Activated naive CD8-positive, alpha-beta T cell treated with anti-CD3 and anti-CD28 coated beads for 36 hours (primary cell): ENCODE data around the gene MED16. TPM values are rescaled to one million over a fixed set of nuclear protein-coding genes. Genes with fewer than 3 reads are reported as not detected.

Source experiments
- DNase-seq: peaks from one replicate; pipeline ENCODE4 v3.0.0; 2021
- H3K27ac Mint-ChIP-seq: one replicate; pipeline ENCODE4 v1.8.0; 2022; ENCODE audit warnings: mild to moderate bottlenecking, moderate library complexity, mixed read lengths
- H3K27me3 Mint-ChIP-seq: one replicate; pipeline ENCODE4 v1.8.0; 2022; ENCODE audit warnings: mild to moderate bottlenecking, mixed read lengths
- H3K36me3 Mint-ChIP-seq: one replicate; pipeline ENCODE4 v1.8.0; 2021; ENCODE audit warnings: mild to moderate bottlenecking, mixed read lengths
- H3K4me1 Mint-ChIP-seq: one replicate; pipeline ENCODE4 v1.8.0; 2021; ENCODE audit warnings: mixed read lengths
- H3K4me3 Mint-ChIP-seq: one replicate; pipeline ENCODE4 v1.8.0; 2022; ENCODE audit warnings: mild to moderate bottlenecking, moderate library complexity, mixed read lengths
- H3K9me3 Mint-ChIP-seq: one replicate; pipeline ENCODE4 v1.8.0; 2022; ENCODE audit warnings: mixed read lengths
- total RNA-seq, 2 experiments: library from RNA; stranded (reverse); gene quantifications; one replicate each; pipeline ENCODE4 v1.2.3, GENCODE V29; 2021

MED16 gene
- total RNA-seq, 2 experiments from 2014 or later, result 39.8 to 40.3 TPM

DNA sequence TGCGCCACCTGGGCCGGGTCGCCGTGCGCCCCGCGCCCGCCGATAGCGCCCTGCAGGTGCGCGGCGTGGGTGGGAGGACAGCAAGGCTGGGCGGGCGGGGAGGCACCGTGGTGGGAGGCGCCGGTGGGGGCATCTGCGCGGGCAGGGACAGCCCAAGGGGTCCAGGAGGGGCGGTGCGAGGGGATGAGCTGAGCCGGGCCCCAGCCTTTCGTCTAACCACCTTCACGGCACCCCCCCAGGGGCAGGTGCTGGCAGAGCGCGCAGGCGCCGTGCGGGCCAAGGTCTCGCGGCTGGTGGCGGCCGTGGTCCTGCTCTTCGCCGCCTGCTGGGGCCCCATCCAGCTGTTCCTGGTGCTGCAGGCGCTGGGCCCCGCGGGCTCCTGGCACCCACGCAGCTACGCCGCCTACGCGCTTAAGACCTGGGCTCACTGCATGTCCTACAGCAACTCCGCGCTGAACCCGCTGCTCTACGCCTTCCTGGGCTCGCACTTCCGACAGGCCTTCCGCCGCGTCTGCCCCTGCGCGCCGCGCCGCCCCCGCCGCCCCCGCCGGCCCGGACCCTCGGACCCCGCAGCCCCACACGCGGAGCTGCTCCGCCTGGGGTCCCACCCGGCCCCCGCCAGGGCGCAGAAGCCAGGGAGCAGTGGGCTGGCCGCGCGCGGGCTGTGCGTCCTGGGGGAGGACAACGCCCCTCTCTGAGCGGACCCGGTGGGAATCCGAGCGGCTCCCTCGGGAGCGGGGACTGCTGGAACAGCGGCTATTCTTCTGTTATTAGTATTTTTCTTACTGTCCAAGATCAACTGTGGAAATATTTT lies 27.3 kb upstream of the MED16 start:
- Mint-ChIP-seq H3K4me3 (peak overlapping the region; percentile 79), H3K9me3 (no peaks in the 10 kb centered on the region), H3K27ac (no peak overlapping the region), H3K4me1 (peaks cover 13% of the 10 kb centered on the region), H3K27me3 (no peaks in the 10 kb centered on the region), H3K36me3 (peaks cover 4% of the 10 kb centered on the region)
- DNase-seq, result peak; percentile 80

DNA sequence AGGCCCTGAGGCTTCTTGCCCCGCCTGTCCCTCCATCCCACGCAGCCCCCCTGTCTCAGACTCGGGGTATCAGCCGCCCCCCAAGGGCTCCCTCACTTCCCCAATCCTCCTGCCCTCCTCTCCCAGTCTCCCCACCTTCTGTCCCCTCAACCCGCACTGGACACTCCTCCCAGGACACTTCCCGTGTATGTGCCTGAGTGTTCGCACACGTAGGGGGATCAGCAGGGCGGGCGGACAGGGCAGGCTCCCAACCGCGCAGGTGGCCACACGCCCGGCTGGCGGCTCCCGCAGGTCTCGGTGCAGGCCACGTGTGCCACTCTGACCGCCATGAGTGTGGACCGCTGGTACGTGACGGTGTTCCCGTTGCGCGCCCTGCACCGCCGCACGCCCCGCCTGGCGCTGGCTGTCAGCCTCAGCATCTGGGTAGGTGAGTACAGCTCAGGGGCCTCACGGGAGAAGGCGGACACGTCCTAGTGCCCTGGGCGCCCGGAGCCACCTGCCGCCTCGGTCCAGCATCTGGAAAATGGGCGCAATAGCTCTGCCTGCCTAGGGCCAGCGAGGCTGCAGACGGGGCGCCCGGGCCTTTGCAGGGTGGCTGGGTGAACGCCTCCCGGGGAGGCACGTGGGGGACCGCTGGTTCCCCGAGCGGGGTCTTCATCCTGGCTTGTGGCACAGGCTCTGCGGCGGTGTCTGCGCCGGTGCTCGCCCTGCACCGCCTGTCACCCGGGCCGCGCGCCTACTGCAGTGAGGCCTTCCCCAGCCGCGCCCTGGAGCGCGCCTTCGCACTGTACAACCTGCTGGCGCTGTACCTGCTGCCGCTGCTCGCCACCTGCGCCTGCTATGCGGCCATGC lies 26.4 kb upstream of the MED16 start:
- no peak overlapping the region for H3K27ac Mint-ChIP-seq
- H3K4me1 Mint-ChIP-seq, result peaks cover 11% of the 10 kb centered on the region
- H3K9me3 Mint-ChIP-seq, result no peaks in the 10 kb centered on the region
- H3K4me3 Mint-ChIP-seq, result peak overlapping the region; percentile 65
- peaks cover 4% of the 10 kb centered on the region for H3K36me3 Mint-ChIP-seq
- no peaks in the 10 kb centered on the region for H3K27me3 Mint-ChIP-seq
- DNase-seq, result peak; percentile 68

DNA sequence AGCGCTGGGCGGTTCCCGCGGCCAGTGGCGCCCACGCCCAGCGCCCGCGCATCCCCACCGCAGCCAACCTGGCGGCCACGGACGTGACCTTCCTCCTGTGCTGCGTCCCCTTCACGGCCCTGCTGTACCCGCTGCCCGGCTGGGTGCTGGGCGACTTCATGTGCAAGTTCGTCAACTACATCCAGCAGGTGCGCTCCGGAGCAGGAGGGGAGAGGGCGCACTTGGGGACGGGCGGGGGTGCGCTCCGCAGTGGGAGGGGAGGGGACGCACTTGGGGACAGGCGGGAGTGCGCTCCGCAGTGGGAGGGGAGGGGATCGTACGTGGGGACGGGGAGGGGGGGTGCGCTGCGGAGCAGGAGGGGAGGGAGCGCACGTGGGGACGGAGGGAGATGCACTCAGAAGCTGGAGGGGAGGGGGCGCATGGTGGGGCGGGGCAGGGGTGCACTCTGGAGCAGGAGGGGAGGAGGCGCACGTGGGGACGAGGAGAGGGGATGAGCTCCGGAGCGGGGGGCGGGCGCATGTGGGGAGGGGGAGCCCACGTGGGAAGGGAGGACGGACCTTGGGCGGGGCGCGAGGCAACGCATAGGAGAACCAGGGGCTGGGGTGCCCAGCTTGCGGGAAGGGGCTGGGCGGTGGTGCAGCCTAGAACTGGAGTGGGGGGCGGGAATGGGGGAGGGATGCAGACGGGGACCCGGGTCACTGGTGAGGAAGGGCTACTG lies 25.7 kb upstream of the MED16 start:
- peaks cover 4% of the 10 kb centered on the region for H3K36me3 Mint-ChIP-seq
- H3K4me1 Mint-ChIP-seq, result peaks cover 11% of the 10 kb centered on the region
- no peaks in the 10 kb centered on the region for H3K9me3 Mint-ChIP-seq
- peak; percentile 67 for DNase-seq
- peak overlapping the region; percentile 65 for H3K4me3 Mint-ChIP-seq
- no peaks in the 10 kb centered on the region for H3K27me3 Mint-ChIP-seq
- no peak overlapping the region for H3K27ac Mint-ChIP-seq

DNA sequence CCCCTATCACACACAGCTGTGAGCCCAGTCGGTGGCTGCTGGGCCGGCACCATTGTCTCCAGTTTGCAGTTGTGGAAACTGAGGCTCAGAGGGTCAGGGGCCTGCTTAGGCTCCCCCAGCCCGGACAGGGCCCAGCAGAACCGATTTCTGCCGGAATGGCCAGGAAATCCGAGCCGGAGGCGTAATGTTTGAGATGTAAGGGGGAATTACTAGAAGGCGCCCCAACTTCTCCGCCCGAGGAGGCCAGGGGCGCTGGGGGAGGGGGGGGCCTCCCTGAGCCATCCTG lies 25.1 kb upstream of the MED16 start:
- H3K9me3 Mint-ChIP-seq, result no peaks in the 10 kb centered on the region
- H3K36me3 Mint-ChIP-seq, result peaks cover 4% of the 10 kb centered on the region
- peaks cover 11% of the 10 kb centered on the region for H3K4me1 Mint-ChIP-seq
- no peak for DNase-seq
- H3K27ac Mint-ChIP-seq, result no peak overlapping the region
- H3K4me3 Mint-ChIP-seq, result peak overlapping the region; percentile 80
- H3K27me3 Mint-ChIP-seq, result no peaks in the 10 kb centered on the region

DNA sequence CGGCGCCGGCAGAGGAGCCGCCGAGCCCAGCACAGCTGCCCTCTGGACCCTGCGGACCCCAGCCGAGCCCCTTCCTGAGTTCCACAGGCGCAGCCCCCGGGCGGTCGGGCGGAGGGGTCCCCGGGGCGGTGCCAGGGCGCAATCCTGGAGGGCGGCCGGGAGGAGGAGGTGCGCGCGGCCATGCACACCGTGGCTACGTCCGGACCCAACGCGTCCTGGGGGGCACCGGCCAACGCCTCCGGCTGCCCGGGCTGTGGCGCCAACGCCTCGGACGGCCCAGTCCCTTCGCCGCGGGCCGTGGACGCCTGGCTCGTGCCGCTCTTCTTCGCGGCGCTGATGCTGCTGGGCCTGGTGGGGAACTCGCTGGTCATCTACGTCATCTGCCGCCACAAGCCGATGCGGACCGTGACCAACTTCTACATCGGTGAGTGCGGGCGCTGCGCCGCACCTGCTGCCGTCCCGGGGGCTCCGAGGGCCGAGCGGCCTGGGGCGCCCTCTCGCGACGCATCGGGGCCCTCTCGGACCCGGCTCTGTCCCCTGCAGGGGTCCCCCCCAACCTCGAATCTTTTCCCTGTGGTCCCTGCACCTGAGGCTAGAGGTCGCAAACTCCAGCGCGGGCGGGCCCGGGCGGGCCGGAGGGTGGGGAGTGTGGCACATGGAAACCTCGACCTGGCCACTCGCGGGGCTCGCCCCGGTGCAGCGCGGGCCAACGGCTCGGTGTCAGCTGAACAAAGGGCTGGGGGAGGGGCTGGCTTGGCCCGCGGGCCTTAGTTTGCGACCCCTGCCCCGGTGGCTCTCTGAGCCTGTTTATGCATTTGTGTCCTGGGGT lies 24.6 kb upstream of the MED16 start, which contains the start of gene KISS1R:
KISS1R (plus strand) TSS at position 11 of the 829 bp plus-strand sequence; CDS start at position 181, 170 bp downstream.
- Mint-ChIP-seq H3K27me3 (no peaks in the 10 kb centered on the region), H3K4me3 (peak within 1 kb of the TSS; percentile 80), H3K27ac (no peak within 1 kb of the TSS), H3K9me3 (no peaks in the 10 kb centered on the region), H3K4me1 (peaks cover 11% of the 10 kb centered on the region), H3K36me3 (peaks cover 4% of the 10 kb centered on the region)
- DNase-seq, result peak; percentile 63

DNA sequence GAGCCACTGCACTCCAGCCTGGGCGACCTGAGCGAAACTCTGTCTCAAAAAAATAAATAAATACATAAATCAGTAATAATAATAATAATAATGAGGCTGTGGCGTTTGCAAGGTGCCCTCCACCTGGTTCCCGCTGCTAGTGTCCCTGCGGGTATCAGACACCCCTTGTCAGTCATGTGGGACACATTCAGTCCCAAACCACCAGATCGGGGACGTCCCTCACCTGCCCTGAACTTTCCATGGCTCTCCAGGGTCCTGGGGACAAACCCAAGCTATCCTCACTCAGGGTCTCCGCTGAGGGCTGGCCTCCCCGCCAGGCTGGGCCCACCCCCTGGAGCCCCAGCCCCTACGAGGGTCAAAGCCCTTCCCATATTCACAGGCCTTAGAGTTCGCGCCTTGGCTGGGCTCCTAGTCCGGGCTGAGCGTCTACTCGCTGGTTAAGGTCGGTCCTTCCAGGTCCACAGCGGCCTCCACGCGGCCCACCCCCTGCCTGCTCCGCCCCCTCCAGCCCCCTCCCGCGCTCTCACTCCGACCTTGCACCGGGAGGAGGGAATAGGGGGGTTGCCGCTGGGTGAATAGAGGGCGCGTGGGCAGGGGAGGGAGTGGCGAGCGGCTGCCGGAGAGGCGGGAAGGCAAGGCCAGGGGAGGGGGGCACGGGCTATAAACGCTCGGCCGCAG lies 23.8 kb upstream of the MED16 start:
- Mint-ChIP-seq H3K4me3 (peak overlapping the region; percentile 18), H3K9me3 (no peaks in the 10 kb centered on the region), H3K27ac (no peak overlapping the region), H3K36me3 (peaks cover 4% of the 10 kb centered on the region), H3K27me3 (no peaks in the 10 kb centered on the region), H3K4me1 (peaks cover 9% of the 10 kb centered on the region)
- no peak for DNase-seq

DNA sequence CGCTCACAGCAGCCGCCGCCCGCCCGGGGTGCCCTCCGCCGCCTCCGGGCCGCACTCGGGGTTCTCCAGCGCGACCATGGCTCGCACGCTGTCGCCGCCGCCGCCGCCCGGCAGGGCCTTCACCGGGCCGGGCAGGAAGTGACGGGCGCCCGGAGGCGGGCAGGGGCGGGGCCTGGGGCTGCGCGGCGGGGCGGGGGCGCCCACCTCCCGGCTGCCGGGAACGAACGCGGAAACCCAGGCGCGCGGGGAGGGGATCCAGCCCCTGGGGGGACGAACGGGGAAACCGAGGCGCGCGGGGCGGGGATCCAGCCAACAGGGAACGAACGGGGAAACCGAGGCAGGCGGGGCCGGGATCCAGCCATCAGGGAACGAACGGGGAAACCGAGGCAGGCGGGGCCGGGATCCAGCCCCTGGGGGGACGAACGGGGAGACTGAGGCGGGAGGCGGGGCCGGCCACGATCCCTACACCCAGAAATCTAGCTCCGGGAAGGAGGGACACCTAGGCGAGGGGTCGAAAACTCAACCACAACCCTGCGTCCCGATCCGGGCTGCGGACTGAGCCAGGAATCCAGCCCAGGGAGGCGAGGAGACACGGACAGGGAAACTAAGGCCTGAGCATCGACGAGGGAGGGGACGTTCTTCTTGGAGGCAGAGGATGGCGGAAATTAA lies 20.2 kb upstream of the MED16 start, which contains the start of gene R3HDM4:
R3HDM4 (minus strand) TSS at position 140 of the 669 bp plus-strand sequence; CDS start at position 78, 62 bp downstream.
- Mint-ChIP-seq H3K4me1 (peaks cover 24% of the 10 kb centered on the region), H3K4me3 (peak within 1 kb of the TSS; percentile 88), H3K9me3 (no peaks in the 10 kb centered on the region), H3K27me3 (no peaks in the 10 kb centered on the region), H3K27ac (peak within 1 kb of the TSS; percentile 91), H3K36me3 (peaks cover 15% of the 10 kb centered on the region)
- peak; percentile 88 for DNase-seq

DNA sequence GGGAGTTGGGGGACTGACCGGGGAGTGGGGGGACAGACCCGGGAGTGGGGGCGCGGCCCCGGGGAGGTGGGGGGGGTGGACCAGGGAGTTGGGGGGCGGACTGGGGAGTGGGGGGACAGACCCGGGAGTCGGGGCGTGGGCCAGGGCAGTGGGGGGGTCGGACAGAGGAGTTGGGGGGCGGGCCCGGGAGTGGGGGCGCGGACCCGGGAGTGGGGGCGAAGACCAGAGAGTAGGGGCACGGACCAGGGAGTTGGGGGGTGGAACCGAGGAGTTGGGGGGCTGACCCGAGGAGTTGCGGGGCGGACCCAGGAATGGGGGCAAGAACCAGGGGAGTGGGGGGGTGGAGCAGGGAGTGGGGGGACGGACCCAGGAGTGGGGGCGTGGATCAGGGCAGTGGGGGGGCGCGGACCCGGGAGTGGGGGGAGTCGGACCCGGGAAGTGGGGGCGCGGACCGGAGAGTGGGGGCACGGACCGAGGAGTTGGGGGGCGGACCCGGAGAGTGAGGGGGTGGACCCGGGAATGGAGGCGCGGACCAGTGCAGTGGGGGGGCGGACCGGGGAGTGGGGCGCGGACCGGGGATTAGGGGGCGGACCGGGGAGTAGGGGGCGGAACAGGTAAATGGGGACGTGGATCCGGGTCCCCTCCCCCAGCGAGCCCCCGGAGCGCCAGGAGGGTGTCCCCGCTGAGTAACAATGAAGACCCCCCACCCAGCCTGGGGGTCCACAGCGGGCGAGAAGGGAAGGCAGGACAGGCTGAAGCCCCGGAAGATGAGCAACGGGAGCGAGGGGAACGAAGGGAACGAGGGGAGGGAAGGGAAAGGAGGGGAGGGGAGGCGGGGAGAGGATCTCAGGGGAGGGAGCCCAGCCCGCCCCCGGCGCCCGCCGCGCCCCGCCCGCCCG lies 19.4 kb upstream of the MED16 start:
- no peaks in the 10 kb centered on the region for H3K27me3 Mint-ChIP-seq
- DNase-seq, result no peak
- H3K4me1 Mint-ChIP-seq, result peaks cover 26% of the 10 kb centered on the region
- peak overlapping the region; percentile 88 for H3K4me3 Mint-ChIP-seq
- peaks cover 15% of the 10 kb centered on the region for H3K36me3 Mint-ChIP-seq
- no peaks in the 10 kb centered on the region for H3K9me3 Mint-ChIP-seq
- peak overlapping the region; percentile 91 for H3K27ac Mint-ChIP-seq

DNA sequence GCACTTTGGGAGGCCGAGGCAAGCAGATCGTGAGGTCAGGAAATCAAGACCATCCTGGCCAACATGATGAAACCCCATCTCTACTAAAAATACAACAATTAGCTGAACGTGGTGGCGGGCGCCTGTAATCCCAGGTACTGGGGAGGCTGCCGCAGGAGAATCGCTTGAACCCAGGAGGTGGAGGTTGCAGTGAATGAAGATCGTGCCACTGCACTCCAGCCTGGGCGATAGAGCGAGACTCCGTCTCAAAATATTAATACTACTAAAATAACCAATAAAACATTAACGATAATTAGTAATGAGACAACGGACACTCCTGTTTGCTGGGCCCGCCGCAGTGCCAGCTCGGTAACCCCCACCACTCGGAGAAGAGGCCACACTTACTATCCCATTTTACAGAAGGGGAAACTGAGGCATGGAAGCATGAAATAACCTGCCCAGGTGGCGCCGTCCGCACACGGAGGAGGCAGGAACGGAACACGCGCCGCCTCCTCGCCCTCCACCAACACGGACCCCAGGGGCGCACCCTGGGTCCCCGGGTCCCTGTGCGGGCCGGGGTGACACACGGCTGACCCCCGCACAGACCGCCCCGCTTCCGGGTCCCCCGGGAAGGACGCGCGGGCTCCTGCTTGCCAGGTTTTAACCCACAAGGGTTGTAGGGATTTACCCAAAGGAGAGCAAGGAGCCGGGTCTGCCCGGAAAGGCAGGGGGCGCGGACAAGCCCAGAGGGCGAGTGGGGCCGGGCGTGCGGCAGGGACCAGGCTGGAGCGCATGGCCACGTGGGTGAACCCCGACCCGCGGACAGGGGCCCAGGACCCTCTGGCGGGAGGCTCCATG lies 18.4 kb upstream of the MED16 start:
- Mint-ChIP-seq H3K4me3 (peak overlapping the region; percentile 65), H3K9me3 (no peaks in the 10 kb centered on the region), H3K27ac (peak overlapping the region; percentile 68), H3K4me1 (peaks cover 36% of the 10 kb centered on the region), H3K27me3 (no peaks in the 10 kb centered on the region), H3K36me3 (peaks cover 17% of the 10 kb centered on the region)
- DNase-seq, result no peak

DNA sequence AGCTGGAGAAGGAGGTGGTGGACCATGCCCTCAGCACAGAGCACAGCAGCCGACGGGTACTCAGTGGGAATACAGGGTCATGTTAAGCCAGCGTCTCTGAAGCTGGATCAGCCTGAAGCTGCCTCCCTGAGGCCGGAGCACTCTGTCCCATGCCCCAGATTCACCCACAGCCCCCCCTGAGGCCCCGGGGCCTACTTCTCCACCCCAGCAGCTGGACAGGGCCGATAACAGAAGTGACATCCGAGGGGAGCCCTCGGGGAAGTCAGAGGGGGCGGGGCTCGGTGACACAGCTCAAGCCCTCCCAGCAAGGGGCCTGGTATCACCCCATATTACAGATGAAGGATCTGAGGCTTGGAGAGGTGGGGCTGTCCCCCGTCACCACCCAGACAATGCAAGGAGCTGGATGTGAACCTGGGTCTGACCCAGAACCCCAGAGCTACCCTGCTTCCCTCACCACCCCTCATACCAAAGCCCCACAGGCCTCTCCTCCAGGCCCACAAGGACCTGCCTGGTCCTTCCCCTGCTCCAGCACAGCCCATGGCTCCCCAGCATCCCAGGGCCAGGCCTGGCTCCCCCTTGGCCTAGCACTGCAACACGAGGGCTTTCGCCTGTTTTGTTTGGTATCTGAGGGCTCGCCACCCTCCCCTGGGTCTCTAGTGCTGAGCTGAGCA lies 14.3 kb upstream of the MED16 start:
- Mint-ChIP-seq H3K27me3 (no peaks in the 10 kb centered on the region), H3K9me3 (no peaks in the 10 kb centered on the region), H3K27ac (peak overlapping the region; percentile 85), H3K4me3 (peak overlapping the region; percentile 10), H3K36me3 (peaks cover 18% of the 10 kb centered on the region), H3K4me1 (peaks cover 47% of the 10 kb centered on the region)
- DNase-seq, result peak; percentile 67

DNA sequence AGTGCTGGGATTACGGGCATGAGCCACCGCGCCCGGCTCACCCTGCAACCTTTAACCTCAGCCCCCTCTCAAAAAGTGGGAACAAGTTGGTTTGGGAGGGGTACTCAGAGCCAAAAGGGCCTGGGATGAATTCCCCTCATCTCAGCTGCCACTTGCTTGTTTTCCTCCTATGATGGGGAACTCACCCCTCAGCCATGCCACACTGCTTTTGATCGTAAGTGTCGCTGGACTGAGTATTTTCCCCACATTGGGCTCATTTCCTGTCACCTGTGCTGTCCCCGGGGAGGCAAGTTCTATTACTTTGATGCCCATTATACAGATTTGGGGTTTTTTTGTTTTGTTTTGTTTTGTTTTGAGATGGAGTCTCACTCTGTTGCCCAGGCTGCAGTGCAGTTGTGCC lies 13.5 kb upstream of the MED16 start:
- Mint-ChIP-seq H3K36me3 (peaks cover 18% of the 10 kb centered on the region), H3K4me1 (peaks cover 48% of the 10 kb centered on the region), H3K27ac (peak overlapping the region; percentile 85), H3K4me3 (peak overlapping the region; percentile 12), H3K9me3 (no peaks in the 10 kb centered on the region), H3K27me3 (no peaks in the 10 kb centered on the region)
- DNase-seq, result no peak
